Ramos (cell line): ENCODE results near the gene TSPAN17.

Experiments used
- in situ Hi-C: fragments of 300-500 bp; cut with MboI; formaldehyde crosslinking; loops from one replicate; pipeline ENCODE4 v1.14.3; 2022; ENCODE audit warnings: low sequenced_read_pairs; ENCODE audit not compliant: unreplicated experiment

The TSPAN17 gene

DNA sequence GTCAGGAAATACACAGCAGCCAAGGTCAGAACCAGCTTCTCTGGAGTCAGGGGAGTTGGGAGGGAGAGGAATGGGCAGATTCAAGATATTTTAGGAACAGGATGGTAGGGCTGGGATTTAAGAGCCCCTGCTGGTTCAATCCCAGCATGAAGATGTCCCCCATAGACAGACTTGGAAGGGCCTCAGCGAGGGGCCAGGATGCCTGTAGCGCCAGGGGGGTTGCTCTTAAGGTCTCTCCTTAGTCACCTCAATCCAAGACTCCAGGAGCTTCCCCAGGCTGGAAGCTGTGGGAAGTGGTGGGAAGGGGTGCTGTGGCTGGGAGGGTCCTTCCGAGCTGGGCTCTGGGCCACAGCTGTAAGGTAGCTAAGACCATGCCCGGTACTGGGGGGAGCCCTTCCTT is 8.1 kb upstream of the TSPAN17 start:
- in situ Hi-C loops, result no loop called here

DNA sequence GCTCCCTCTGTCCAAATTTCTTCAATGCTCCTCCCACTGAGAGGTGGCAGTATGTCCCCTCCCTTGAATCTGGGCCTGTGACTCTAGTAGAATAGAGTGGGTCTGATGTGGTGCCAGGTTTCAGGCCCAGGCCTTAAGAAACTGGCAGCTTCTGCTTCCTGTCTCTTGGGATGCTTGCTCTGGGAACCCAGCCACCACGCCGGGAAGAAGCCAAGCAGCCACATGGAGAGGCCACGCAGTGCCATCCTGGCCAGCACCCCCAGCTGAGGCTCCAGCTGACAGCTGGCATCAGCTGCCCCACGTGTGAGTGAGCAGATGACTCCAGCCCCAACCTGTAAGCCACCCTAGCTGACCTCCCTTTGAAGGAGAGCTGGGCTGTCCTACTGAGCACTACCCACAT is 7.3 kb upstream of the TSPAN17 start:
- in situ Hi-C loops, result no loop called here

DNA sequence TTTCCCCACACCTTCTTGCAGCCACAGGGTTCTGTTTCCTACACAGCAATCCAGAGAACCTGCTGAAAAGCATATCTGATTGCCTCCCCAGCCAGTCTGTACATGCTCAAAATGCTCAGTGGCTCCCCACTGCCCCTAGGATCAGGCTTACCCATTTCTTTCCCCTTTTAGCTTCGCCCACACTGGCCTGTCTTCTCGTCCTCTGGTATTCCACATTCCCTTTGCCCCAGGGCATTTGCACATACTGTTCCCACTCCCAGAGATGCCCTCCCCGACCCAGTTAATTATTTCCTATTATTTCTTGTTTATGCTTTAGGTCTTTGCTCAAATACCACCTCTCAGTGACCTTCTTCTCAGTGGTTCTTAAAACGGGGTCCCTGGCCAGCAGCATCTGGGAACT is 6.7 kb upstream of the TSPAN17 start:
- in situ Hi-C loops, result no loop called here

DNA sequence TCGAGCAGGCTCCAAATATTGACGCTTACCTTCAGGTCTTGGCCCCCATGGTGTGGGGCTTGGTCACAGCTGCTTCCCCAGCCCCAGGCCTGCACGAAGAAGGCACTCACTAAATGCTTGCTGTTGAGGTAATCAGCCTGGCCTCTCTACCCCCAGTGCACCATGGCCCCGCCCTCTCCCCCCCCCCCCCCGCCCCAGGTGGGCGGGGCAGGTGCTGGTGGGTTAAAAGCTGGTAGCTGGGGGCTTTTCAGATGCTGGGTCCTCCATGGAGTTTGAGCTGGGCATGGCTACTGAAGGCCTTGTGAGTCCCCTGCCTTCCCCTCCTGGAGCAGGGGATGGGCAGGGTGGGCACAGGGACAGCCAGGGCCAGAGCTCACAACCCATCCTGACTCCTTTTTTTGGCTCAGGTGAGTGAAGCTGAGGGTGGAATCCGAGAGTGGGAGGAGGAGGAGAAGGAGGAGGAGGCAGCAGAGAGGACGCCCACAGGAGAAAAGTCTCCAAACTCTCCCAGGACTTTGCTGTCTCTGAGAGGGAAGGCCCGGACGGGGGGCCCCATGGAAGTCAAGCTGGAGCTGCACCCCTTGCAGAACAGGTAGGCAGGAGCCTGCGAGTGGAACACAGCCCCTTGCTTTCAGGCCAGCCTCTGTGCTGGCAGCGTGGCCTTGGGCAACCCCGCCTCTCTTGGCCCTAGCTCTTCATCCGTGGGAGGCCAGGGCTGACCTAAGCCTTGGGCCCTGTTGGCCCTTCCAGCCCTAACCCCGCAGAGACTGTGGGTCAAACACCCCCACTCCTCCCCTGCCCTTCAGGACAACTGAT is 4.4 kb upstream of the TSPAN17 start:
- in situ Hi-C loops, result no loop called here

DNA sequence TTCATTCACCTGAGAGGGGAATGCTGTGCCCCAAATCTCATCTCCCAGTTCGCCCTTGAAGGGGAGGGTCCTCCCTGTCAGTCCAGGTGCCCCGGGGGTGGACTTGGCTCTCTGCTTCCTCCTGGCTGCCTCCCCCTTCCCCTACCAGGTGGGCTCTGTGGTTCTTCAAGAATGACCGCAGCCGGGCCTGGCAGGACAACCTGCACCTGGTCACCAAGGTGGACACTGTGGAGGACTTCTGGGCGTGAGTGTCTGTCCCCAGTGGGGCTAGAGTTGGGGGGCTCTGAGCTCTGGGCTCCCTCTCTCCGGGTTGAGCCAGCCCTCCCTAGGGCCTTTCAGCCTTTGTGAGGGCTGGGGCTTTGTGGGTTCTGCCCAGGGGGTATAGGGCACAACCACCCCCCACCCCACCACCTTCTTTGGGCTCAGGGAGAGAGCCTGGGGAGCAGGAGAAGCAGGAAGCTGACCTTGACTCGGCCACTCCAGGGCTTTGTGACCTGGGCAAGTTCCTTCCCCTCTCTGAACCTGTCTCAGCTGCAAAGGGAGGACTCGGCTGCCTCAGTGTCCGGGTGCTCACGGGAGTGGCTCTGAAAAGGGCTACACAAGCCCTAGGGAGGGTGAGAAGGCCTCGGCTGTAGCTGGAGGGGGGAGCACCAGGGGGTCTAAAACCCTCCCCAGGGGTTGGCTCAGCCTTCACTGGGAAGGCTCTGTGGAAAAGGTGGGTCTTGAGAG is 3.6 kb upstream of the TSPAN17 start:
- in situ Hi-C loops, result no loop called here

DNA sequence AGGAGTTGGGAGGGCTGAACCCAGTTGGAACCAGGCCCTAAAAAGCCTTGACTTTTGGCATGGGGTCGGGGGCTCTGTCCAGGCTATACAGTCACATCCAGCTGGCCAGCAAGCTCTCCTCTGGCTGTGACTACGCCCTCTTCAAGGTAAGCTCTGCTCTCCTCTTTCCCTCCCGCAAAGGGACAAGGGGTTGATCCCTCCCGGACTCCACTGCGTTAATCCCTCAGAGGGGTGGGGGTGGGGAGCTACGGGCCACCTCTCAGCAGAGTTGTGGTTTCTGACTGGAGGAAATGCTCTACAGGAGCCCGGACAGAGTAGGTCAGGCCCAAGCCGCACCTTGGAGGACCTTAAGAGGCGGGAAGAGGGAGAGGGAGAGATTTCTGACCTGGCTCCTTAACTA is 3.0 kb upstream of the TSPAN17 start:
- in situ Hi-C loops, result no loop called here

DNA sequence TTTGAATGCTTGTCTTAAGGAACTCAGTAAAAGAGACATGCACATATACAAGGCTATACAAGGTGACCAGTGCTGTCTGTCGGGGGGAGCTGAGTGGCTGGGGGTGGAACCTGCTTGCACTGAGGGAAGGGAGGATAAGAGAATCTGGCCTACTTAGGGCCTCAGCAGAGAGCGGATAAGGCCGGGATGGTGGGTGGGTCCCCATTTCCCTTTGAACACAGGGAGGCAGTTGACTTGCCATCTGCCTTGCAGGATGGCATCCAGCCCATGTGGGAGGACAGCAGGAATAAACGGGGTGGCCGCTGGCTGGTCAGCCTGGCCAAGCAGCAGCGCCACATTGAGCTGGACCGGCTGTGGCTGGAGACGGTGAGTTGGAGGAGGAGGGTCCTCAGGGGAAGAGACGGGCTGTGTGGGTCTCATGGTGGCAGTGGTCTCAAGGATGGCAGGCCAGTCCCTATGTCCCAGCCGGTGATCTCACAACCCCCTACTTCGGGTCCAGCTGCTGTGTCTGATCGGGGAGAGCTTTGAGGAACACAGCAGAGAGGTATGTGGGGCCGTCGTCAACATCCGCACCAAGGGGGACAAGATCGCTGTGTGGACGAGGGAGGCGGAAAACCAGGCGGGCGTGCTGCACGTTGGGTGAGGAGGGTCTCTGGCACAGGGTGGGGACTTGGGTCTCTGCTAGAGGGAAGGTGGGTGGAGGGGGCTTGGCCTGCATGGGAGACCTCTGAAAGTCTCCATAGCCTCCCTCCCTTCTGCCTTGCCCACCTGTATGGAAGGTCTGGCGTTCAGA is 2.2 kb upstream of the TSPAN17 start:
- in situ Hi-C loops, result no loop called here

DNA sequence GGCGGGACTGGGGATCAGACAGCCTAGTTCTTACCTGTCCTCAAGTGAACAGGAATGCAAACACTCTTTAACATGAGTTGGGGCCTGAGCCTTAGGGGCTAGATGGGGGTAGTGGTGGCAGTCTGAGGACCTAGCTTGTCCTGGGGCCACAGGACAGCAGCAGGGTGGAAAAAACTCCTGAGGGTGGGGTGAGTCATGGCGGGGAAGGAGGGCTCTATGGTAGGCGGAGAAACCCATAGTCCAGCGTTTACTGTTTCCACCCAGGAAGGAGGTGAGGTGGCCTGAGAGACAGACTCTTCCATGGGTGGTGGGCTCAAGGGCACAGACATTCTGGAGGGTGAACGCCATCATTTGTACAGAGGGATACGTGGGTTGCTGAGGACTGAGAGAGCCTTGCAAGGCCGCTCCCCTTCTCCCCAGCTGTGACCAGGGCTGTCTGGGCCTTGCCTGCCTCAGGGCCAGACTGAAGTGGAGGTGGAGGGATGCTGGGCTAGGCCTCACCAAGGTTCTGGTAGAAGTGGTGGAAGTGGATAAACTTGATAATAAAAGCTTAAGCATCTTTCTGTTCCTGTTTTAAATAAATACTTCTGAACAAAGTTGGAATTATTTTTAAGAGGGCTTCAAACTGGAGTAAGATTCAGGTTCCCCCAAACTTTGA is 1.1 kb upstream of the TSPAN17 start:
- in situ Hi-C loops, result no loop called here

DNA sequence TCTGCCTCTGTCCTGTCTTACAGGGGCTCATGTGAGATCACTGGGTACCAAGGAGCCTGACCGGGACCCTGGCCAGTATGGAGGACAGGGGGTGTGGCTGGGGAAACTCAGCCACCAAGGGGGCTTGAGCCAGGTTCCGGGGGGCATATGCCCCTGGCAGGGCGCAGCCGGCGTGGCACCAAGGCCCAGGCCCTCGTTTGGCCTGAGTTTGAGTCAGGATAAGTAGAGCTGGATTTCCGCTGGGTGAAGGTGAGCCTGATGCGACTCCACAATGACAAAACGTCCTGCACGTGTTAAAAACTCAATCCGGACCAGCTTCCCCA is 616 bp upstream of the TSPAN17 start:
- in situ Hi-C loops, result no loop called here

DNA sequence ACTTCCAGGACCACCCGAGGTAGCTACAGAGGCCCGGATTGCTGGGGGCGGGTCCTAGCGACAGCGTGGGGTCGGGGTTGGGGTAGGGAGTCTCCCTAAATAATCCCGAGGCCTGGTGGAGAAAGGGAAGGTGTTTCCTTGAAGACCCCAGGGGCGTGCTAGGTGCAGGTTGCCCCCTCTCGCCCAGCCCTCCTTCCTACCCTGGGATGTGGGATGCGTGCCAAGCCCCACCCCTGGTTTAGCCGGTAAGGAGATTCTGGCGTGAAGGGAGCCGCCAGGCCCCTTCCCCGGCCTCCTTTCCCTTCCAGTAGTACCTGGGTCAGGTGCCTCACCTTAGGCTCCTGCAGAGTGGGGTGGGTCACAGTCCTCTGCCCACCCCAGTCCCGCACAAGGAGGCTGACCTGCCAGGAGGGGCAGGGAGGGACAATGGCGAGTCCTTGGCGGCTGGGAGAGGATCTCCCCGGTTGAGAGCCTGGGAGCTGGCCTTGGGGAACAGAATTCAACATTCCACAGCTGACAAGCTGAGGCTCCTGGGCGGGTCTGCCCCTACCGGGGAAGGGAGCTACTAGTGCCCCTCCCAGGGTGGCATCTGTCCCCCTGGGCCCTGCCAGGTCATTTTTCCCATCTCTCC is 674 bp downstream of the TSPAN17 start:
- in situ Hi-C loops, result no loop called here

DNA sequence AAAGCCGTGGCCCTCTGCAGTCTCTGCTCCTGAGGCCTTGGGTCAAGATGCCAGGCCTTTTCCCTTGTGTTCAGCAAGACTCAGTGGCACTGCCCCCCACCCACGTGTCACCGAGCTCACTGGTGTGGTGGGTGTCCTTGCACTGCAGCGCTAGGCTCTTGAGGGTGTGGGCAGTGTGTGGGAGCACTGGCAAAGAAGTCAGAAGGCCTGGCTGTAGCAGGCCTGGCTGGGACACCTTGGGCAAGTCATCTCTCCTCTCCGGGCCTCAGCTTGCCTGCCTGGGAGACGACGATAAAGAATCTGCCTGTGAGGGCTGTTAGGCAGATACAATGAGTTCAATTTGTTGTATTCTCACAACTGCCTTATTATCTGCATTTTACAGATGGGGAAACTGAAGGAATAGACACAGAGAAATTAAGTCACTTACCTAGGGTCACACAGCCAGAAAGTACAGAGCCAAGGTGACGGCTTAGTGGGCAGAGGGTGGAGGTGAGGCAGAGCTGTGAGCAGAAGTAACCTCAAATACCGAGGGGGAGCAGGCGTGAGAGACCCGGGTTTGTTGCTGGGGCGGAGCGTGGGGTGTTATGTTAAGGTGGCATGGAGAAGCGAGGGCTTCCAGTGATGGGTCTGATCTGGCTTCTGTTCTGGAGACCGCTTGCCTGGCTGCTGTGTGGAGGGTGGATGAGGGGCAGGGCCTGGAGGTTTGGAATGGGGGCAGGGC is 1.4 kb downstream of the TSPAN17 start:
- in situ Hi-C loops, result no loop called here

DNA sequence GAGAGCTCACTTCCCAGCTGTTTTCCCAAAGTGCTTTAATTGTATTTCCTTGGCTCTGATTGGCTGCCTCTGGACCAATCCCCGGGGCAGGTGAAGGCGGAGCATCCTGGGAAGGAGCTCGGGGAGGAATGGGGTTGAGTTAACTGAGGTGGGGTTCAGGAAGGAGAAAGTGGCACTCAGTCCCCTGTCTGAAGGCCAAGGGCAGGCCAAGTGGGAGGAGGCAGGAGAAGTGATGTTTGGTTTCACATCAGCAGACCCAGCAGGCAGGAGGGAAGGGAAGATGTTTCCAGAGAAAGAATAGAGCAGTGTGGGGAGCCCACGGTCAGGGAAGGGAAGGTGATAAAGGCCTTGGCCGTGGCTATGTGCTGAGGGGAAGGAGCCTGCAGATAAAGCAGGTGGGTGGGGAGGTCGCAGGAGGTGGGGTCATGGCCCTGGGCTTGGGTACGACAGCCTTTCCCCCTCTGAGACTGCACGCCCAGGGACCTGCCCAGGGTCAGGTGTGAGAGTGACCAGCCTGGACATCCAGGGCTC is 3.1 kb downstream of the TSPAN17 start:
- in situ Hi-C loops, result no loop called here

DNA sequence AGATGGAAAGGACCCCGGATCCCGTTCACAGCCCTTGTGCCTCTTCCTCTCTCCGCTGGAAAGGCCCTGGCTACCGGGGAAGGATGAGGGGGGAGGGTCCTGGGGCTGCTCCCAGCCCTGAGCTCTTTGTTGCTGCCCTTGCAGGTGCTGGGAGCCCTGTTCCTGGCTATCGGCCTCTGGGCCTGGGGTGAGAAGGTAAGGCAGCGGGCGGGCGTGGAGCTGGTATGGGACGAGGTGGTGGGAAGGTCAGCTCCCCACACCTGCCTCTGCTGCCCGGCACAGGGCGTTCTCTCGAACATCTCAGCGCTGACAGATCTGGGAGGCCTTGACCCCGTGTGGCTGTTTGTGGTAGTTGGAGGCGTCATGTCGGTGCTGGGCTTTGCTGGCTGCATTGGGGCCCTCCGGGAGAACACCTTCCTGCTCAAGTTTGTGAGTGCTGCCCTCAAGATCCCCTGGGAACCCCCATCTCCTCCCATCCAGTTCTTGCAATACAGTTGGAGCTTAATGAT is 4.2 kb downstream of the TSPAN17 start:
- in situ Hi-C loops, result no loop called here

DNA sequence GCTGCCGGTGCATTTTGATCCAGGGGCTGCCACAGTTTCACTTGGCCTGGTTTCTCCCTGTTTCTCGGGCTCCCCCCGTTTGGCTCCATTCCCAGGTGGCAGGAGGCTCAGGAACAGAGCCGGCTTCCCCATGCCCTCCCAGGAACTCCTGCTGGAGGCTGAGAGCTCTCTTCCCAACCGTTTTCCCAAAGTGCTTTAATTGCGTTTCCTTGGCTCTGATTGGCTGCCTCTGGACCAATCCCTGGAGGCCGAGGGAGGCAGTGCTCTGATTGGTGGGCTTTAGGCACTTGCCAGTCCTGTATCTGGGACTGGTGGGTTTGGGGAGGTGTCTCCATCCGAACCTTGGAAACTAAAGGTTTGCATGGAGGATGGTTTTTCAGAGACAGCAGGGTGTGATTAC is 4.9 kb downstream of the TSPAN17 start:
- in situ Hi-C loops, result no loop called here

DNA sequence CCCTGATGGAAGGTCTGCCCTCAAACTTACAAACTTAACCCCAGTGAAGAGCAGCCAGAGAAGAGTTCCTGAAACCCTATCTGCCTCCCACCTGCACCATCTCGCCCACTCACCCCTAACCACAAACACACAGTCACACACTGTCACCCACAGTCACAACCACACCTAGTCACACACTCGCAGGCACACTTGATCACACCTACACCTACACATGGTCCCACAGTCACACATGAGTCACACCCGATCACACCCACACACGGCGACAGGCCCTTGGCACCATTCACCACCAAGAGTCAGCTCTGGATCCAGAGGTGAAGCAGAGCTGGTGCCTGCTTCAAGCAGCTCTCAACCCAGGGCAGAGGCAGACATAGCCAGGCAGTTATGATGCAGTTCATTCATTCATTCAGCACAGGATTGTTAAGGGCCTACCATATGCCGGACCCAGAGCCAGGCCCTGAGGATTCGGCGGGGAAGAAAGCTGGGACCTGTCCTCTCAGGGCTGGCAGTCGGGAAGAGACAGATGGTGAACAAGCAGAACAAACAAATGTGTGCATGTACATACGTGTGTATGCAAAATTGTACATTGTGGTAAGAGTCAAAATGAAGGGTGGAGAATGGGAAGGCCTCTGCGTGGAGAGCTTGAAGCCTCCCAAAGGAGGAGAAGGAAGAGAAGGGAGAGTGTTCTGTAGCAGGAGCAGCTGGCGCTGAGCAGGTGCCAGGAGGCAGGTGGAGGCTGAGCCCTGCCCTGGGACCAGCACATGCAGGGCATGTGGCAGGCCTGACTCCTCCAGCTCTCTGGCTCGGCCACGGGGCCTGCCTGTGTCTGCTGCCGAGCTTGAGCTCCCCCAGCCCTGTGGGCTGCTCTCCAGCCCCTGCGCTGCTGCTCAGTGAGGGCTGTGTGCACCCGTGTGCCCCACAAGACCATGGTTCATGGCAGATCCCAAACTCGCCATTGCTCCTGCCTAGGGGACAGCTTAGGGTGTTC is 6.4 kb downstream of the TSPAN17 start:
- in situ Hi-C loops, result no loop called here

DNA sequence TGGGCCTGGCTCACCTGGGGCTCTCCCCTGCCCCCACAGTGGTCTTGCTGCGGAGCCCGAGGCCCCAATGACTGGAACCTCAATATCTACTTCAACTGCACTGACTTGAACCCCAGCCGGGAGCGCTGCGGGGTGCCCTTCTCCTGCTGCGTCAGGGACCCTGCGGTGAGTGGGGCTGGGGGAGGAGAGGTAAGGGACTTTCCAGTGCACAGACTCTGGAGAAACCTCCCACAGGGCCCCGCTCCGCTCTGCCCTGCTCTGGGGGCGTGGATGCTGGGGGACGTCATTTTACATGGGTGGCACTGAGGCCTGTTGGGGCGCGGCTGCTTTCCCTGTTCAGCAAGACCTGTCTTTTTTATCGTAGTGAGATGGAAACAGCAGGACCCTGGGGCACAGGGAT is 7.6 kb downstream of the TSPAN17 start:
- in situ Hi-C loops, result no loop called here

DNA sequence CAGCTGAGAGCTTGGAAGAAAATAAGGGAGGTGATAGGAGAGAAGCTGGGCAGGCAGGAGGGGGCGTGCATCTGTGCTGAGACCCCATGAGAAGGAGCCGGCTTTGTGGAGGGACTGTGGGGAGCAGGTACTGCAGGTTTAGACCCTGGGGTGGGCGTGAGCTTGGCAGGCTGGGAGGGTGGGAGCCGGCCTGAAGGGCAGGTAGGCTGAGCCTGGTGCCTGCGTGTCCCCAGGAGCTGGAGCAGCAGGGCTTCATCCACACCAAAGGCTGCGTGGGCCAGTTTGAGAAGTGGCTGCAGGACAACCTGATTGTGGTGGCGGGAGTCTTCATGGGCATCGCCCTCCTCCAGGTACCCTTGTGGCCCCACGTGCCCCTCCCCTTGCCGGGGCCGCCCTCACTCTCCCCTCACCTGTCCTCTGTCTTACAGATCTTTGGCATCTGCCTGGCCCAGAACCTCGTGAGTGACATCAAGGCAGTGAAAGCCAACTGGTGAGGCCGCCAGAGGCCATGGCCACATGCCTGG is 9.2 kb downstream of the TSPAN17 start:
- in situ Hi-C loops, result no loop called here
